Heart left ventricle (tissue), 13 donors: Measurements from ENCODE around the gene PLPPR2.

Experiments used
- POLR2A ChIP-seq, 2 donors: fragments of 450-650 bp; IDR thresholded peaks; one replicate each; pipeline ENCODE4 v1.6.1; 2017; ENCODE audit warnings: antibody characterized with exemption in 2 of 2, mild to moderate bottlenecking in 2 of 2, moderate library complexity in 2 of 2
- TF ChIP-seq, protein P1 (sequence below), 12 donors: fragments of 200-600 bp; sonication (generic) in 4 of 12; IDR thresholded peaks; one replicate each; pipeline versions ENCODE4 v1.5.0 to v1.8.0; 2018 to 2022; ENCODE audit warnings: antibody characterized with exemption in 12 of 12, mild to moderate bottlenecking in 5 of 12
- donor health status: ischemic (EF 13 %, LVEDD 7.1; RV severe dilation, severe dysfunction).
- donor health status: DM: no; HTN: yes; CAD: no.
- donor health status: DM: no; HTN: no; CAD: no.
- donor health status: ischemic (EF 25% LVEDD 6.9; RV normal size, moderate dysfunction).
- donor health status: ischemic (EF 25% LVEDD 5.7; RV mildly dilated, moderate dysfunction).
- donor health status: ischemic (EF 35%, LVEDD 5.7; RV mildly dilated, moderate dysfunction).
- donor health status: nonischemic (EF 11% LVEDD 7.7; RV severe dilation, severe dysfunction).
- donor health status: DM: yes; HTN: yes; CAD: no.
- donor health status: PGD.
- donor health status: ischemic (EF 29% LVEDD 5.4; RV normal size, mild dysfunction).
- donor health status: nonischemic (EF 23%, LVEDD 6.1; RV moderate dilation, normal function).

DNA sequence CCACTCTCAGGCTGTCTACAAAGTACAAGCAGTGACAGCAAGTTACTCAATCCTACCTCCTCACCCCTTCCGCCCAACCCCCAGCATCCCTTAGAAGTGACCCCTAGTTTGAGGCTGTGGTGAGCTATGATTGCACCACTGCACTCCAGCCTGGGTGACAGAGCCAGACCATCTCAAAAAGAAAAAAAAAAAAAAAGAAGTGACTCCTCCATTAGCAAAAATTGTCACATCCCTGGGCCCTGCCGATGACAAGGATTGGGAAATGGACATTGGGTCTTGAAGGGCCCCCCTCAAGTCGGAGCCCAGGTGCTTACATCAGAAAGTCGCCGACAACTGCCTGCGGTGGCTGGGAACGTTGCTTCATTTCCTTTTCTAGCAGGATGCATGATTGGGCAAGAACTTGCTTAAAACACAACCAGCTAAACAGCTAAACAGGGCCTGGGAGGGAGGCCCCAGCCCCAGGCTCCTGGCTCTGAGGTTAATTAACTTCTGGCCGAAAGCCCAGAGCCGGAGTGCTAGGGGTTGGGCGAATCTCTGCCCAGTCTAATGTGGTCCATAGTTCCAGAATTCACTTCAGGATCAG, 31.1 kb upstream of the PLPPR2 start:
- TF ChIP-seq POLR2A (IDR thresholded peaks at IDR 0.05): no peak
- TF ChIP-seq, protein P1, sequence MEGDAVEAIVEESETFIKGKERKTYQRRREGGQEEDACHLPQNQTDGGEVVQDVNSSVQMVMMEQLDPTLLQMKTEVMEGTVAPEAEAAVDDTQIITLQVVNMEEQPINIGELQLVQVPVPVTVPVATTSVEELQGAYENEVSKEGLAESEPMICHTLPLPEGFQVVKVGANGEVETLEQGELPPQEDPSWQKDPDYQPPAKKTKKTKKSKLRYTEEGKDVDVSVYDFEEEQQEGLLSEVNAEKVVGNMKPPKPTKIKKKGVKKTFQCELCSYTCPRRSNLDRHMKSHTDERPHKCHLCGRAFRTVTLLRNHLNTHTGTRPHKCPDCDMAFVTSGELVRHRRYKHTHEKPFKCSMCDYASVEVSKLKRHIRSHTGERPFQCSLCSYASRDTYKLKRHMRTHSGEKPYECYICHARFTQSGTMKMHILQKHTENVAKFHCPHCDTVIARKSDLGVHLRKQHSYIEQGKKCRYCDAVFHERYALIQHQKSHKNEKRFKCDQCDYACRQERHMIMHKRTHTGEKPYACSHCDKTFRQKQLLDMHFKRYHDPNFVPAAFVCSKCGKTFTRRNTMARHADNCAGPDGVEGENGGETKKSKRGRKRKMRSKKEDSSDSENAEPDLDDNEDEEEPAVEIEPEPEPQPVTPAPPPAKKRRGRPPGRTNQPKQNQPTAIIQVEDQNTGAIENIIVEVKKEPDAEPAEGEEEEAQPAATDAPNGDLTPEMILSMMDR (IDR thresholded peaks at IDR 0.05): no peak
